Renal cortex interstitium (tissue), 15 donors: ENCODE results near the gene GCDH. TPM values are rescaled to one million over a fixed set of nuclear protein-coding genes. Genes with fewer than 3 reads are reported as not detected.
"Not testable (repeated sequence)": the region's sequence is repeated elsewhere in the genome, so short reads cannot be mapped to it uniquely, and the experiment has no call there.

Experiments used
- DNase-seq, 11 donors: peaks; one replicate each; pipeline ENCODE4 v3.0.0-alpha.2; 2013; ENCODE audit warnings: low read depth in 9 of 11, low spot score in 4 of 11; ENCODE audit errors: extremely low read depth in 1 of 11
- long read RNA-seq, 16 experiments: transcript quantifications; one replicate each; lab custom pipeline, GENCODE V29; 2026
- polyA plus RNA-seq, 3 donors: library from polyadenylated mRNA; unstranded; fragments of 120-200 nt; gene quantifications; one replicate each; pipeline ENCODE4 v1.2.1, GENCODE V29; 2013; ENCODE audit not compliant: insufficient read length in 3 of 3

Gene GCDH
- polyA plus RNA-seq = 10 to 100 TPM; 31.9 to 38.3 (median 33.4) TPM
- long read RNA-seq, donor 1, partial matches to known transcripts = 33 of 43 reads
- long read RNA-seq, donor 1, other reads (novel, unspliced or antisense) = 6 of 43 reads
- long read RNA-seq, donor 2, partial matches to known transcripts = 0 of 2 reads
- long read RNA-seq, donor 2, other reads (novel, unspliced or antisense) = 0 of 2 reads
- long read RNA-seq, donor 3, transcript GCDH-201 (12 exons, 1,956 nt) = major isoform, 12 of 109 reads
- long read RNA-seq, donor 3, partial matches to known transcripts = 62 of 109 reads
- long read RNA-seq, donor 3, other reads (novel, unspliced or antisense) = 32 of 109 reads
- long read RNA-seq, donor 4, partial matches to known transcripts = 15 of 18 reads
- long read RNA-seq, donor 4, other reads (novel, unspliced or antisense) = 0 of 18 reads
- long read RNA-seq, donor 5 = 0 reads
- long read RNA-seq, donor 6, transcript GCDH-201 (12 exons, 1,956 nt) = major isoform, 5 of 16 reads
- long read RNA-seq, donor 6, partial matches to known transcripts = 7 of 16 reads
- long read RNA-seq, donor 6, other reads (novel, unspliced or antisense) = 0 of 16 reads
- long read RNA-seq, donor 7, partial matches to known transcripts = 11 of 17 reads
- long read RNA-seq, donor 7, other reads (novel, unspliced or antisense) = 0 of 17 reads
- long read RNA-seq, donor 8 = 0 reads
- long read RNA-seq, donor 9, transcript GCDH-201 (12 exons, 1,956 nt) = major isoform, 8 of 22 reads
- long read RNA-seq, donor 9, partial matches to known transcripts = 12 of 22 reads
- long read RNA-seq, donor 9, other reads (novel, unspliced or antisense) = 0 of 22 reads
- long read RNA-seq, donor 10, transcript GCDH-201 (12 exons, 1,956 nt) = major isoform, 8 of 24 reads
- long read RNA-seq, donor 10, partial matches to known transcripts = 15 of 24 reads
- long read RNA-seq, donor 10, other reads (novel, unspliced or antisense) = 0 of 24 reads
- long read RNA-seq, donor 11, transcript GCDH-201 (12 exons, 1,956 nt) = major isoform, 6 of 16 reads
- long read RNA-seq, donor 11, partial matches to known transcripts = 9 of 16 reads
- long read RNA-seq, donor 11, other reads (novel, unspliced or antisense) = 0 of 16 reads
- long read RNA-seq, donor 12, partial matches to known transcripts = 0 of 1 reads
- long read RNA-seq, donor 12, other reads (novel, unspliced or antisense) = 0 of 1 reads
- long read RNA-seq, donor 13 = 0 reads
- long read RNA-seq, donor 14, partial matches to known transcripts = 7 of 10 reads
- long read RNA-seq, donor 14, other reads (novel, unspliced or antisense) = 0 of 10 reads
- long read RNA-seq, donor 15, transcript GCDH-201 (12 exons, 1,956 nt) = major isoform, 6 of 13 reads
- long read RNA-seq, donor 15, partial matches to known transcripts = 6 of 13 reads
- long read RNA-seq, donor 15, other reads (novel, unspliced or antisense) = 0 of 13 reads
- long read RNA-seq, donor 16, transcript GCDH-201 (12 exons, 1,956 nt) = major isoform, 12 of 52 reads
- long read RNA-seq, donor 16, partial matches to known transcripts = 38 of 52 reads
- long read RNA-seq, donor 16, other reads (novel, unspliced or antisense) = 0 of 52 reads

- DNase-seq = peak; percentile 89 to 99 (median 96)
Observed at GRCh38 chr19:12890787-12891552, at the start of gene GCDH. Gene GCDH, plus strand, starts transcription at chr19:12891160. Its CDS starts 145 bp downstream, at chr19:12891305.

- DNase-seq = no peak
Observed at GRCh38 chr19:12842511-12842910, 48.4 kb upstream of the GCDH start.

GRCh38 chr19:12843328-12843727 is 47.6 kb upstream of the GCDH start:
- DNase-seq = no peak

- no peak for DNase-seq
Observed at GRCh38 chr19:12843999-12844732, 46.8 kb upstream of the GCDH start.

- not testable (repeated sequence) for DNase-seq
Observed at GRCh38 chr19:12846613-12847012, 44.3 kb upstream of the GCDH start.

- peak in 7 of 11 donors; percentile 54 to 79 (median 73) for DNase-seq
Observed at GRCh38 chr19:12847159-12848139, 43.5 kb upstream of the GCDH start.

- no peak for DNase-seq
Observed at GRCh38 chr19:12856653-12857052, 34.3 kb upstream of the GCDH start.

- no peak for DNase-seq
Observed at GRCh38 chr19:12858041-12858928, 32.7 kb upstream of the GCDH start.

- DNase-seq = no peak
Observed at GRCh38 chr19:12859546-12859945, 31.4 kb upstream of the GCDH start.

- no peak for DNase-seq
Observed at GRCh38 chr19:12864143-12864542, 26.8 kb upstream of the GCDH start.

GRCh38 chr19:12864721-12865715 is 25.9 kb upstream of the GCDH start:
- no peak for DNase-seq

GRCh38 chr19:12865746-12866415 is 25.1 kb upstream of the GCDH start:
- no peak for DNase-seq

GRCh38 chr19:12866416-12867119 is 24.4 kb upstream of the GCDH start:
- no peak for DNase-seq
